ENCODE results near the gene THSD4.
"Not testable (repeated sequence)": the region's sequence is repeated elsewhere in the genome, so short reads cannot be mapped to it uniquely, and the experiment has no call there.

THSD4 gene

DNA sequence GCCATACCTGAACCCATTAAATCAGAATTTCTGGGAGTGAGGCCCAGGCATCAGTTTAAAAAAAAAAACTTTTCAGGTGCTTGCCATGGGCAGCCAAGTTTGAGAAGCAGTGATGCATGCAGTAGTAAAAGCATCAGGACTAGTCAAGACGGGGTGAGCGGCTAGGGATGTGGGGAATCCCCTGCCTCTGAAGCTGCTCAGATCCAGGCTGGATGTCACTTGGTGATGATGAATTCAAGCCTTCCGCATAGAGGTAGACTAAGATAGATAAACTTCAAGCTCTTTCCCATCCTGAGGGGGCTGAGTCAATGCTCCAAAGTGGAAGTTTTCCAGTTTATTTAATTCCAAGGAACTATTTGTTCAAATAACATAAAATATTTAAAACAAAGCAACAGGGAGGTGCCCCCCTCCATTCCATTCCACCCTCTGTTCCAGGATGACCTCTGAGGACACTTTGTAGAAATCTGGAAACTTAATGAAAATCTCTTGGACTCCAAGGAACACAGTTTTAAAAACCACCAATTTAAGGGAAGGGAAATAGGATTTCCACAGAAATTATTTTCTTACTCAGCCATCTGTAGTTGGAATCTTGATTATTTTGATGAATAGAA is 594.6 kb downstream of the THSD4 start:
- no peak for DNase-seq

DNA sequence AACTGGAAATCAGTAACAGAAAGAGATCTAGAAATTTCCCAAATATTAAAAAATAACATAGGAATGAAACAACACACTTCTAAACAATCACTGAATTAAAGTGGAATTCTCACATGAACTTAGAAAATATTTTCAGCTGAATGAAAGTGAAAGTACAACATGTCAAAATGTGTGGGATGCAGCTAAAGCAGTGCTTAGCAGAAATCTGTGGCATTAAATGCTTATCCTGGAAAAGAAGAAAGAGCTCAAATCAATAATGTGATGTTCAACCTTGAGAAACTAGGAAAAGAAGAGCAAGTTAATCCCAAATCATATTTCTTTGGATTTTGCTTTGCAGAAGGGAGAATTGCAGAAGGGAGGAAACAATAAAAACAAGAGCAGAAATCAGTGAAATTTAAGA is 596.9 kb downstream of the THSD4 start:
- DNase-seq: no peak

DNA sequence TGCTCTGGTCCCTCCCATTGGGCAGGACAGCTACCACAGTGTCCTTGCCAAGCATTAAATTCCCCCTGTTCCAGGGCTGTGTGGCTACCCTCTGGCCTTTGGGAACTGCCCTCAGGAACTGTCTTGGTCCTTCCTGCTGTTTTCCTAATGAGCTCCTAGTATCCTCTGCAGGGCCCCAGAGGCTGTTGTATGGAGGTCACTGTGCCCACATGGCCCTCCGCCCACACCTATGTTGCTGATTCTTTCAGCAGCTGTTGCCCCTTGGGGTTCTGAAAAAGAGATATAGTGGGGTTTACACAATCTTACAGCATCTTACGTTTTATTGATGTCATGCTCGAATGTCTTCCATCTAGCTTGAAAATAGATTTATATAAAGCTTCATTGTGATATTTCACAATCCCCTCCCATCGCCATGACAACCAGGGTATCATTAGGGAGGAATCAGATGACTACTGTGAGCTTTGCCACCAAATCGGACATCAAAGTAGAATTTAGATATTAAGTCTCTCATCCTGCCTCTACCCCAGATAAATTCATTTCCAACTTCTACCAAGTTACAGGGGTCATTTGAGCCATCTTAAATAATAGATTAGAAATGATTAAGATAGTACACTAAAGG is 598.0 kb downstream of the THSD4 start:
- no peak for DNase-seq

DNA sequence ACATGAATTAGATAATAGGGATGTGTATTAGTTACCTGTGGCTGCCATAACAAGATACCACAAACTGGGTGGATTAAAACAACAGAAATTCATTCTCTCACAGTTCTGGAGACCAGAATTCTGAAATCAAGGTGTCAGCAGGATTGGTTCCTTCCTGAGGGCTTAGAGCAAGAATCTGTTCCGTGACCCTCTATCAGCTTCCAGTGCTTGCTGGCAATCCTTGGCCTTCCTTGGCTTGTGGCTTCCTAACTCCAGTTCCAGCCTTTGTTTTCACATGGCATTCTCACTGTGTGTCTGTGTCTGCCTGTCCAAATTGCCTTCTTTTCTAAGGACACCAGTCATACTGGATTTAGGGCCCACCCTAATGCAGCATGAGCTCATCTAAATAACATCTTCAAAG is 600.6 kb downstream of the THSD4 start:
- DNase-seq: no peak

DNA sequence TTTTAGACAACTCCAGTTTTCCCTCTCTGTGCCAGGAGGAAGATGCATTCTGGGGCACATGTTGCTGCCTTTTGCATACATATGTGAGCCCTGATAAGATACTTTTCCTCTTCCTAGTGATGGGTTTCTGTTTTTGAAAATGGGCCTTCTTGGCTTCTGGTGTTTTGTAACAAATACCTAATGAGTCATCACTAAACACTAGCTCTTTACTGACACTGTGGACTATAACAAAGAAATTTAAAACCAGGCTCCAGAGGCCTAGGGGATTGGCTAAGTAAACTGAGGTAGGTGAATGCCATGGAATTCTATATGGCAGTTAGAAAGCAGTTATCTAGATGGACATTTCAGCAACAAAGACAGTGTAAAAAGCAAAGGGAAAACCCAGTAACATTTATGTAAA is 601.7 kb downstream of the THSD4 start:
- DNase-seq: no peak

DNA sequence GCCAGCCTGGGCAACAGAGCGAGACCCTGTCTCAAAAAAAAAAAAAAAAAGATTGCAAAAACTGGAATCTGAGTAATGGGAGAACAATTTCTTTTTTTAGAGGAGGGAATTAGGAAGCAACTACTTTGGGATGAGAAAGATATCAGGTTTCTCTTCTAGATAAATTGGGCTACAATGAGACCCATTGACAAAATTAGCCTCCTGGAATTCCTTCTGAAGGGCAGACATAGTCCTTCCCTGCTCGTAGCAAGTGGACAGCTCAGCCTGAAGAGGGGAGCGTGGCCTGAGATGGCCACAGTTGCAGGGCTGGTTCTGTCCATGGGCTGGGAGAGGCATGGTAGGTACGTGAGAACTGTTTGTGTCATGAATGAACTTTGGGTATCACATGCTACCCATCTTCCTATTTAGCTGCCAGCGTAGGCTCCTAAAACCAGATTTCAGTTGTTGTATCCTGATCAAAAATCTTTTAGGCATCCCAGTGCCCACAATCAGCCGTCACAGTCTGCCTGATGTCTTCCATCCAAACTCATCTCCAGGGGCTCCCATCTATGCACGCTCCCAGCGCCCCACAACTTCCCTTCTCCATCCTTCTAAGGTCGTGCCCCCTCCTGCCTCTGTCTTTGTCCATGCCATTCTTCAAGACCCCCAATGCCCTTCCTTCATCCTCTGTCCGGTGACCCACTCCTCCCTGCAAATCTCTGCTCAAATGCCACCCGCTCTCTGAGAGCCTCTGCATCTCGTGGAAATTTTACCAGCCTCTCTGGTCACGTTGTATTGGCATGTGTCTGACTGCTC is 603.0 kb downstream of the THSD4 start:
- no peak for DNase-seq

DNA sequence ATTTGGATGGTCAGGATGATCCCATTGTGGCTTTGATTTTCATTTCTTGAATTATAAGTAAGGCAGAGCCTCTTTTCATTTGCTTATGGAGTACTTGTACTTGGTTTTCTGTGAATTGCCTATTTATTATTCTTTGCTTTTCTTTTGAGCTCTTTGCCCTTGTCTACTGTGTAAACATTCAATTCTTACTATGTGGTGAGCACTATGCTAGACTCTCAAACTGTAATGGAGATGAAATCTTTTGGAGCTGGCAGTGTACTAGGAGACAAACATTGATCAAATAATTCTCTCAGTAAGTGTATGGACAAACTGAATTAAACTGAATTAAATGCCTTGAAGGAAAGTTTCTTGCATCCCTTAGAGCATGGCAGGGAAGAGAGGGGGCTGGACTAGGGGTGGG is 608.1 kb downstream of the THSD4 start:
- no peak for DNase-seq

DNA sequence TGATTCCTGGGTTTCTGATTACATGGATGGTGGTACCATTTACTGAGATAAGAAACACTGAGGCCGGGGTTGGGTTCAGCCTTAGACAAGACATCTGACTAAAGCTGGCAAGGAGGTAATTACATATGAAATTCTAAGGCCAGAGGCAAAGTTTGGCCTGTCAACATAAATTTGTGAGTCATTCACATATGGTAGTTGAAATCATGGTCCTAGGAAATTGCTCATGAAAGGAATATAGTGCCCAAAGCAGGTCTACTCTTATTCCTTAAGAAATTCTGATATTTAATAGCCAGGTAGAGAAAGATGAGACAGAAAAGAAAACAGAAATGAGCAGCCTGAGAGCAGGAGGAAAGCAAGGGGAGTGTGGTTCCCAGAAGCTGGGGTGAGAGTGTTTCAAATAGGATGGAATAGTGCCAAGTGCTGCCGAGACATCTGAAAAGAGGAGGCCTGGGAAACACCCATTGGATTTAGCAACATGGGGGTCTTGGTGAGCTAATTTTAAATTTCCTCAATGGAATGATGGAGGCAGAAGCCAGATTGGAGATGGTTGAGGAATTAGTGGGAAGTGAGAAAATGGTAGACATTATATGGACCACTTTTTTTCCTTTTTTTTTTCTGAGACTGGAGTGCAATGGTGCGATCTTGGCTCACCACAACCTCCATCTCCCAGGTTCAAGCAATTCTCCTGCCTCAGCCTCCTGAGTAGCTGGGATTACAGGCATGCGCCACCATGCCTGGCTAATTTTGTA is 610.1 kb downstream of the THSD4 start:
- not testable (repeated sequence) for DNase-seq

DNA sequence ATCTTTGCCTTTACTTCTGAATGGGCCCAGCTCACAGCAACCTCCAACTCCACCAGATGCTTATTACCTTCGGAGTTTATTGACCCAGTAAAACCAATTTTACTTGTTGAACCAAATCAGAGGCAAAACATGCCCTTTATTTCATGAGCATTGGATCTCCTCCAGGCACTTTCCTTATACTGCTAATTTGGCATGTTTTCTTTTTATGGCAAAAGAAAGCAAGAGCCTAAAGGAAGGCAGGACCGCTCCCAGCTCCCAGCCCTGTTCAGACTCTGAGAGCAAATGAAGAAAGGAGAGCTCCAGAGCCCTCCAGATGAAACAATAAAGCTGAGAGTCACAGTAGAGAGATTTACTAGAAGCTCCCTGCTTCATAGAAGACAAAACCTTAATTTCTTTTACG is 613.6 kb downstream of the THSD4 start:
- DNase-seq: no peak

DNA sequence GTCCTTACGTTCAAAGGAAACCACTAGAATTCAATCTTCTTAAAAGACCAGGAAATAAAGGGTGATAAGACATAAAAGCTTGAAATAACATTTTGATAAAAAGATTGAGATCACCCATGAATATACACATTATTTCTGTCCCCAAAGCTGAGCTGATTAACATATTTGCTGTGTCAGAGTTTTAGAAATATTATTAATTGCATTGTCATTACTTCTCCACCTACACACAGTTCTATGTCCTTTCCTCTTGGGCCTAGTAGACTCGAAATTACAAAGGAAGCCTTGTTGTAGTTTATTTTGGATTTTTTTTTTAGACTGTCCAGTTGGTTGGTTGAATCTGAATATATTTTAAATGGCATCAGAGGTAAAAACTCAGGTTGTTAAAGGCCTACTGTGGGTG is 614.0 kb downstream of the THSD4 start:
- DNase-seq: no peak

DNA sequence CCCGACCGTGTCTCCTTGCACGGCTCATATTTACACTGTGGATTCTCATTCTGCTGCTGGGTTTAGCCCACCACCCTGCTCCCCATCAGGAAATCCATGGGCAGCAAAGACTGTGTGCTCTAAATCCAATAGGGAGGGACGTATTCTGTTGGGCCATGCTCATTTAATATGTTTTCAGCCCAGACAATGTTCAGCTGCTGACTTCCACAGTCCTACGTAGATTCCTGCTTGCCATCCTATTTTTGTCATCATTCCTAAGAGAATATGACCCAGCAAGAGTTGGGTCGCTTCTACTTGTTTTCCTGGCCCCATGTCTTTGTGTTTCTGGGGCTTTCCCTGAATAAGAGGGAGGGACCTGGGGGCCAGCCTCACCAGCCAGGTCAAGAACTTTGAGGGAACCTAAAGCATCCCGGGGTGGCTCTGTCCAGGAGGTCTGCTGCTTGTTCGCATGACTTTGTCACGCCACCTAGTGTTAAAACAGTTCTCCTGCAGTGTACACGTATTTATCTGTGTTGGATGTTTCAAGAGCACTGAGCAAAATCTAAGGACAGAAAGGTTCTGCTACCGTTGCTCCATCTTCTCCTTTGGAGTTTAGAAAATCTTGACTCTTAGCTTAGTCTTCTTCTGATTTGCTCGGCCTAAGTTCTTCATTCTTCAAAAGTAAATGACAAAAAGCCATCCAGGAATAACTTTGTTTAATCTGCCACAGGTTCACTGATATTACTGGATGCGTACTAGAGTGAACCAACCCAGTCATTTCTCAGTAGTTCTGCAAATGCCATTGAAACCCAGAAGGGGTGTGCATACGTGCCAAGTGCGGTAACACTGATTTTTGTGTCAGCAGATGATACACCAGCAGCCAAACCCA is 615.2 kb downstream of the THSD4 start:
- DNase-seq: no peak

DNA sequence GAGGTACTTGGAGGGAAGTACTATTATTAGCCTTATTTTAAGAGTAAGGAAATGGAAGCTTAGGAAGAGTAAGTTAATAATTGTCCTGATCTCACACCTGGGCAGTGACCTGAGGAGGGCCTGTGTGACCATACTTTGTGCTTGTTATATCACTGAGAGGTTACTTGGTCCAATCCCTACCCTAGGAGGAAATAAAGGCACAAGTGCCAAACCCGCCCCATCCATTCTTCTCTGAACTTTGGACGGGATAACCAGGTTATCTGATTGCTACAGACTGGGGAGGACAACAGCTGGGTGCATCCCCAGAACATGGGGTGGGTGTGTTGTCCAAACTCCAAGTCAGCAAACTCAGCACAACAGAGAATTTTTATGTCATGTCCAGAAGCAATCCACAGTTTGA is 617.4 kb downstream of the THSD4 start:
- no peak for DNase-seq

DNA sequence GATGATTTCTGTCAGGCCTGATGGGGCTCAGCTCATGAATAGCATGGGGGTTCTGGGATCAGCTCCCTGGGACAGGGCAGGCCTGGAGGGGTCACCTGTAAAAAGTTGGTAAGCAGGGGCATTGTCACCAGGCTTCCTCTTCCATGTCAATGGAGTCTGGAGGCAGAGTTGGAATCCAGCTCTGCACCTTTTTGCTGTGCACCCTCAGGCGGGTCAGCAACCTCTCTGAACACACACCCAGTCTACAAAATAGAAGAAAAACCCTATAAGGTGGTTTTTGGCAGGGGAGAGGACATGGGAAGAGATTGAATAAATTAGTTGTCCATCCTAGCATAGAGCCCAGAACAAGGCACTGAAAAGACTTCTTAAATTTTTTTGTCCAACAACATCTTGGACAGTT is 617.9 kb downstream of the THSD4 start:
- DNase-seq: no peak

DNA sequence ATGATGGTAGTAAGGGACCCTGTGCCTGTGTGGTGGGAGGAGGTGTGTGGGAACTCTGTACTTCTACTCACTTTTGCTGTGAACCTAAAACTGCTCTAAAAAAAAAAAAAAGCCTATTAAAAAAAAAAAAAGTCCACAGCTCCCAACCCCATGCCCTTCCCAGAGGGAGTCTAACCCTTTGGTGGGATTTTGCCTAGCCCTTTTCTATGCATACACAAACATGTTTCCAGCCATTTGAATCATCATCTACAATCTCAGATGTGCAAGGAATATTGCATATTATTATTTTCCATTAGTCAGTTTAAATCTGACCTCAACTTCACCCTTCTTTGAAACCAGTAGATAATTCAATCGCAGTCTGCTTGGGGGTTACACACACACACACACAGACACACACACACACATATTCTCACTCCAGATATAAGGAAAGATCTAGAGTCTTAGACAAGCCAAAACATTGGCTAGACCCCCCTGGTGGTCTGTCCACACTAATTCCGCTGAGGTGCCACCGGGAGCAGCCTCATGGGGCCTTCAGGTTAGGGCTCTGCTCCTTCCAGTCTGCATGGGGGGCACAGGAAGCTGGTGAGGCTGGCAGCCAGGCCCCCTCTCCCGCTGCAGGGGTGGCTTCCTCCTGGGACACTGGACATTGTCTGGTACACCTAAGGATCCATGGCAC is 619.6 kb downstream of the THSD4 start:
- no peak for DNase-seq

DNA sequence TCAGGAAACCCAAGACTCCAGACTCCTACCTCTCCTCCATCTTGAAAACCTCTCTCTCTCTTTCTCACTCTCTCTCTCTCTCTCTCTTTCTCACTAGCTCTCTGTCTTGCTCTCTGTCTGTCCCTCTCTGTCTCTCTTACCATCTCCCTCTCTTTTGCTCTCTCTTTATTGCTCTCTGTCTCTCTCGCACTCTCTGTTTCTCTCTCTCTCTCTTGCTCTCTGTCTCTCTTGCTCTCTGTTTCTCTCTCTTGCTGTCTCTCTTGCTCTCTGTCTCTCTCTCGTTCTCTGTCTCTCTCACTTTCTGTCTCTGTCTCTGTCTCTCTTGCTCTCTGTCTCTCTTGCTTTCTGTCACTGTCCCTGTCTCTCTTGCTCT is 620.1 kb downstream of the THSD4 start:
- DNase-seq: no peak

DNA sequence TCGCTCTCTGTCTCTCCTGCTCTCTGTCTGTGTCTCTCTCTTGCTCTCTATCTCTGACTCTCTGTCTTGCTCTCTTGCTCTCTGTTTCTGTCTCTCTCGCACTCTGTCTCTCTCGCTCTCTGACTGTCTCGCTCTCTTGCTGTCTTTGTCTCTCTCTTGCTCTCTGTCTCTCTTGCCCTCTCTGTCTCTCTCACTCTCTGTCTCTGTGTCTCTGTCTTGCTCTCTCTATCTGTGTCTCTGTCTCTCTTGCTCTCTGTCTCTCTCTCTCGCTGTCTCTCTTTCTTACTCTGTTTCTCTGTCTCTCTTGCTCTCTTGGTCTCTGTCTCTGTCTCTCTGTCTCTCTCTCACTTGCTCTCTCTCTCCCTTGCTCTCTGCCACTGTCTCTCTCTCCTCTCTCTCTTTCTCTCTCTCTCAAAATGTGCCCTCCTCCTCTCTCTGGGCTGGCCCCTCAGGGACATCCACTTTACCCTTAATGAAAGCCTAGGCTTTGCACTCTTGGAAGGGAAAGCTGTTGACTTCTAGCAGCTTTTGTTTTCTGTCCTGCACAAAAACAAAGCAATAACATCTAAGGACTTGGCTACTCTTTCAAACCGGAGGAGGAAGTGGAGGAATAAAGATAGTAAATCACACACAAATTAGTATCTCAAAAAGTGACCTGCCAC is 621.1 kb downstream of the THSD4 start:
- DNase-seq: no peak

DNA sequence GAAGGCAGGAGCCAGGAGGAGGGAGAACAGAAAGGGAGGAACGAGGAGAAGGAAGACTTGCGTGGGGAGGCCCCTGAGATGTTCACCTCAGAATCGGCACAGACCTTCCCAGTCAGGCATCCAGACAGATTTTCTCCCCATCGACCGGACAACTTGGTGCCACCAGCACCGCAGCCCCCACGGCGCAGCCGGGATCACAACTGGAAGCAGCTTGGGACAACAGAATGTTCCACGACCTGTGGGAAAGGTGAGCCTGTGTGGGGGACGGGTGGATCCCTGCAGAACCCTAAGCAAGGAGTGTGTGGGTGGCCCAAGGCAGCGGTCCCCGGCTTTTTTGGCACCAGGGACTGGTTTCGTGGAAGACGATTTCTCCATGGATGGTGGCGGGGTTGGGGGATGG is 622.5 kb downstream of the THSD4 start:
- no peak for DNase-seq

DNA sequence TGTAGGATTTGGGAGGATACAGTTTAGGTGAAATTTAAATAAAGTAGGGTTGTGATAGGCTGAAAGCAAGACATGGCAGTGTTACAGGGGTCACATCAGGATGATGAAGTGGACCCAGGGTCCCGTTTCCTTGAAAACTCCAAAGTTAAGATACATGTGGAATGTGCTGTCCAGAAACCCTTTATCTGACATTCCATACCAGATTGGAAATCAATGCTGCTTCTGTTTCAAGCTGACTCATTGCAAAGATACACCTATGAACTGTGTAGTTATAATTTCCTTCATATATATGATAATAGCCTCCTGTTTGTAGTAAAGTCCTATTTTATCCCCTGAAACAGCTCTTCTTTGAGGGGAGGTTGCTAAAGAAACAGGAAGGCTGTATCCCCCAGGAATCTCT is 624.1 kb downstream of the THSD4 start:
- DNase-seq: no peak

DNA sequence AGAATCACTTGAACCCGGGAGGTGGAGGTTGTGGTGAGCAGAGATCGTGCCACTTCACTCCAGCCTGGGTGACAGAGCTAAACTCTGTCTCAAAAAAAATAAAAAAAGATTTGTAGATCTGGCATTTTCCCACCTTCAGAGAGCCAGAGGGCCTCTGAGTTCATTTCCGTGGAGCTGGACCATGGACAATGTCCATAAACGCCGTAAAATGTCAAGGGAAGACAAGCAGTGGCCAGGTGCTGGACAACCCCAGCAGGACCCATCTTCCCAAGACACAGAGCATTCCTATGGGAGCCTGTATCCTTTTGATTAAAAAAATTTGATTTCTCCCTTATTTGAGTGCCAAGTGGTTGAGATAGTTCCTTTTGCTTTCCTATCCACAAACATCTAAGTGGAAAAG is 627.7 kb downstream of the THSD4 start:
- no peak for DNase-seq

DNA sequence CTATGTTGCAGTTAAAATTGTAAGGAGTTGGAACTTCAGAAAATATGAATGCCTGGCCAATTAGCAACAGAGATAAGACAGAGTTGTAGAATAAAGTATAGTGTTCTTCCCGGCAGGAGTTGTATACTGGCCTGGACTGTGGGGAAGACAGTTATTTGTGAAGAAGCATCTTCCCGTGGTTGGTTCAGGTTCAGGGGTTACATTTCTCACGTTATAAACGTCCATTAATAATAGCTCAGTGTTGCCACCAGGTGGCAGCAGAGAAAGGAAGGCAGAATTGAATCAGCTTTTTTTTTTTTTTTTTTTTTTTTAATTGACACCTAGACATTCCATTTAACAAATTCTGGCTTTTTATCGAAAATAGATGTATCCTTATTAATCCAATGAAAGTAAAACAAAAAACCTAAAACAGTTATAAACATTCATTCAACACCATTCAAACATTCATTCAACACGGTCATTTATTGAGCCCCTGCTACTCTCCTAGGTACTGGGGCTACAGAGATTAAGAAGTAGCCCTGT is 628.7 kb downstream of the THSD4 start:
- DNase-seq: no peak

DNA sequence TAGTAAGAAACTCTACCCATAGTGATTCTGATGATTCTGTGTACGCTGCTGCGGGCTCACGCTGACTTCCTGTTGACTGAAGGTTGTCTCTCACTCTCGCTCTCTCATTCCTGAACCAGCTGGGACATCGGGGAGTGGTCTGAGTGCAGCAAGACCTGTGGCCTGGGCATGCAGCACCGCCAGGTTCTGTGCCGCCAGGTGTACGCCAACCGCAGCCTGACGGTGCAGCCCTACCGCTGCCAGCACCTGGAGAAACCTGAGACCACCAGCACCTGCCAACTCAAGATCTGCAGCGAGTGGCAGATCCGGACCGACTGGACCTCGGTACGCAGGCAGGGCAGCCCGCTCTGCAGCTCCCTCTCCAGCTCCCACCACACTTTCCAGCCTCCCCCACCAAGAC is 631.4 kb downstream of the THSD4 start:
- DNase-seq: no peak
